T-helper 2 cell treated with Interferon-gamma antibody and Interleukin-4, amounts not matched to agents 100 ng/mL and 5 ng/mL, for 36 hours (primary cell): Measurements from ENCODE around the gene FOSL2. TPM values are rescaled to one million over a fixed set of nuclear protein-coding genes. Genes with fewer than 3 reads are reported as not detected.

ENCODE experiments used
- intact Hi-C: fragments of 100-400 bp; cut with micrococcal nuclease; formaldehyde crosslinking; loops from one replicate; pipeline ENCODE4 v1.15.1; 2023
- total RNA-seq: library from RNA; stranded (reverse); gene quantifications from 2 replicates; pipeline ENCODE4 v1.2.3, GENCODE V29; 2022

The FOSL2 gene
- total RNA-seq, 1 donor from 2014 or later: 30.5 TPM

- intact Hi-C loops: no loop called here
Measured at GRCh38 chr2:28447943-28448792, 55.5 kb downstream of the FOSL2 start.

- intact Hi-C loops: no loop called here
Measured at GRCh38 chr2:28448793-28449100, 56.1 kb downstream of the FOSL2 start.

- intact Hi-C loops: no loop called here
Measured at GRCh38 chr2:28449126-28449487, 56.4 kb downstream of the FOSL2 start.

DNA sequence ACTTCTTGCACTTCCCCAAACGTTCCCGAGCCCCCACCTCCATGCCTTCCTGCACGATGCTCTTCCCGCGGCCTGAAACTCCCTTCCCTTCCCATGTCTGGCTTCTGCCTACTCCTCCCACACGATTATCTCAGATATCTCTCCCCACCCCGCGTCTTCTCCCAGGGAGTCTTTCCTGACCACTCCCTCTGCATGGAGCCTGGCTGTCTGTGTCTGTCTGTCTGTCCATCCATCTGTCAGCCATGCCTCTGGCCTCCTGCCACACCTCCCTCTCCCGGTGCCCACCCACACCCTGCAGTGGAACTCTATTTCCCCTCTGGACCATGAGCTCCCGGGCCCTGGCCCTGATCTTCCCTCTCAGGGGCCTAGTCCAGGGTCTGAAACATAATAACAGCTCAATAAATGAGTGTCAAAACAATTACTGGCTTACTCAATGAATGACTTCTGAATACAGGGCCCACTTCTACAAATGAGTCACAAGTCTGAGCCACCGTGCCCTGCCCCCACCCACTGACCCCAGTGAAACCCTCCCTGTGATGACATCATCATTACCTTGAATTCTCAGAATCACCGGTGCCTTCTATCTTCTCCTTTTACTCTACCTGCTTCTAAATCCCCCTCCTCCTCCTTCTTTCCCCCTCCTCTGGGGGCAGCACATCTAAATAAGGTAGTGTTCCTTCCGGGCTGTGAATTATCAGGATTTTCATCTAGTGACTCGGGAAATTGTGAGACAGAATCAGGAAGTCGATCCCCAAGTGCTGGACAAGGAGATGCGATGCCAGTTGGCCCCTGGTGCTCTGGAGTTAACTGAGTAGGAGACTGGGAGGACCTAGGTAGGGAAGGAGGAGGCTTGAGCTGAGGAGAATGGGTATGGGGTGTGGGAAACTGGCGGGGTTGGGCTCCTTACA lies 57.1 kb downstream of the FOSL2 start:
- intact Hi-C loops: loop anchor here (1.0 to 10.0 kb wide), 2 partner anchors 39 to 295 kb away; no protein-coding TSS in a partner anchor

GRCh38 chr2:28450901-28451565 lies 58.4 kb downstream of the FOSL2 start:
- intact Hi-C loops: loop anchor here (1.0 to 10.0 kb wide), 2 partner anchors 41 to 296 kb away; no protein-coding TSS in a partner anchor

DNA sequence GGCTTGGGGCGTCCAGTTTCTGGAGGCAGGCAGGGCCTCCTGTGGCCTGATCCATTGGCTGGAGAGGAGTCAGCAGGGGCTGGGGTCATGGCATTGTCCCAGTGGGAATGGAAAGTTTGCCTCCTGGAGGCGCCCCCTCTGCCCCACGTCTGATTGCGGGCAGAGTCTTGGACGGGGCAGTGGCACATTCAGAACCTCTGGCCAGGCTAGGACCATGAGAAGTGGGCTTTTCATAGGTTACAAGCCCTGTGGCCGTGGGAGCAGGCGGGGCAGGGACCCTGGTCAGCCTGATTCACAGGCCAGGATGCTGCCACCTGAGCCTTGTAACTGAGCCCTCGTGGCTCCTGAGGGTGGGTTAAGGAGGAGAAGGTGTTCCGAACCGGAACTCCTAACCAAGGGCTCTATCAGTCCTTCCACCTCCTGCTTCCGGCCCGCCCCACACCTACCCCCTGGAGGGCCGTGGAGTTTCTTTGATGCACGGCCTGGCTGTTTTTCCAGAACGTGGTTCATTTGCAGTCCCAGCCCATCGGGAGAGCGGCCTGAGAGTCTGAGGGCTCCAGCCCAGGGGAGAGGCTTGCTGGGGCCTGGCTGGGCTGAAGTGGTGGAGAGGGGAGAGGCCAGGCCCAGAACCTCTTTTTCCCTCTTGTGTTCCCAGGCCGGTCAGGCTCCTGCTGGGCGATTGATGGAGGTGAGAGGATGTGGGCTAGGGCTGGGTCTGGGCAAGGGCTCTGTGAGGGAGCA lies 59.3 kb downstream of the FOSL2 start:
- intact Hi-C loops: loop anchor here (1.0 to 10.0 kb wide), 4 partner anchors 60 to 749 kb away; partner anchors contain the start of gene FOSL2

DNA sequence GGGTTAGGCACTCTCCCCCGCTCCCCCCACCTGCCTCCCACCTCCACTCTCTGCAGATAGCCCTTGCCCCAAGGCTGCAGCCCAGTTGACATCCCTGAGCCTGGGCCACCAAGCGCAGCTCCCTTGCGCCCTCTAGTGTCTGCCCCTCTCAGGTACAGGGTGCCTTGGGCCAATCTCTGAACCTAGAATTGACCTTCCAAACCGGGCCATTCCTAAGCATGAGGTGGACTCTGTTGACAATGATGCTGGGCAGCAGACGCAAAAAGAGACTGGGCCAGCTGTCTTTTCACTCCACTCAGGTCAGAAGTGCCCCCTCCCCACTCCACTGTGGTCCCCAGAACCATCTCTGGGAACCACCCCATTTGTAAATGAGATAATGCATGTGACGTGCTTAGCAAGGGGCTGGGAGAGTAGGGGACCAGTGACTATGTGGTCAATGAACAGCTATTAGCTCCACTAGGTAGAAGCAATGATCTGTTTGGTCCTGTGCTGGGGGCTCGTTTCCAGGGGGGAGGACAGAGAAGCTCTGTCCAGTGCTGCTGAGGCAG lies 60.0 kb downstream of the FOSL2 start:
- intact Hi-C loops: loop anchor here (1.0 to 10.0 kb wide), 4 partner anchors 60 to 749 kb away; partner anchors contain the start of gene FOSL2

GRCh38 chr2:28453396-28453795 lies 60.7 kb downstream of the FOSL2 start:
- intact Hi-C loops: loop anchor here (10.0 kb wide), 1 partner anchor 299 kb away; no protein-coding TSS in a partner anchor

DNA sequence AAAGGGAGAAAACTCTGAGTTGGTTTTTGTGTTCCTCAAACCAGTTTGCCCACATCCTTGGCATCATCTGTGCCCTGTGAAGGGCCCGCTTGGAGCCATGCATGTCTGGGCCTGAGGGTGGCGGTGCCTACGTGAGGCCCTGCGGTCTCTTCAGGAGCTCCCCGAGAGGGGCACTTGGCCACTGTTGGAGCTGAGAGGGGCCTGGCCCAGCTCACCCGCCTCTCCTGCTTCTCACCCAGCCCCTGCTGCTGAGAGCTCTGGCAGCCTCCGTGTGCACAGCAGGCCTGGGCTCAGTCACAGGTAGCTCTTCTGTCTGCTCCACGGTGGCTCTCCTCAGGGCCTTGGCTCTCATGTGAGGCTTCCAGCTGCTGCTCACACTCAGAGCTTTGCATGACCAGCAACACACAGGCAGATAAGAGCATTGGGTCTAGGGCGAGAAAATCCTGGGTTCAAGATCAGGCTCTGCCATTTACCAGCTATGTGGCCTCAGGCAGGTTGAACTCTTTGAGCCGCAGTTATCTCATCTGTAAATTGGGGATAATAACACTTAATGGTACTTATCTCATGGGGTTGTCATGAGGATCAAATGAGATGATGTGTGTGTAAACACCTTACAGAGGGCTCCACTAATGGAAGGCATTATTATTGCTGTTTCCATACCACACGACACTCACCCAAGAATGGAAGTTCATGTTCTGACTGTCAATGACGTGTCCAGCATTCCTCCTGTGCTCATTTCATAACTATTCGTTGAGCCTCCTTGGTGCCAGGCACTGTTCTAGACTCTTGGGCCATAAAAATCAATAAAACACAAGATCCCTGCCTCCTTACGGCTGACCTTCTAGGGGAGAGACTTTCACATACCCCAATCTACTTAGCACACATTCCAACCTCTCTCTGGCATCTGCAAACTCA lies 61.6 kb downstream of the FOSL2 start:
- intact Hi-C loops: loop anchor here (10.0 kb wide), 1 partner anchor 299 kb away; no protein-coding TSS in a partner anchor

GRCh38 chr2:28457237-28457636 lies 64.6 kb downstream of the FOSL2 start:
- intact Hi-C loops: loop anchor here (10.0 kb wide), 1 partner anchor 302 kb away; no protein-coding TSS in a partner anchor

- intact Hi-C loops: loop anchor here (10.0 kb wide), 1 partner anchor 84 kb away; no protein-coding TSS in a partner anchor
Measured at GRCh38 chr2:28461056-28461455, 68.4 kb downstream of the FOSL2 start.

DNA sequence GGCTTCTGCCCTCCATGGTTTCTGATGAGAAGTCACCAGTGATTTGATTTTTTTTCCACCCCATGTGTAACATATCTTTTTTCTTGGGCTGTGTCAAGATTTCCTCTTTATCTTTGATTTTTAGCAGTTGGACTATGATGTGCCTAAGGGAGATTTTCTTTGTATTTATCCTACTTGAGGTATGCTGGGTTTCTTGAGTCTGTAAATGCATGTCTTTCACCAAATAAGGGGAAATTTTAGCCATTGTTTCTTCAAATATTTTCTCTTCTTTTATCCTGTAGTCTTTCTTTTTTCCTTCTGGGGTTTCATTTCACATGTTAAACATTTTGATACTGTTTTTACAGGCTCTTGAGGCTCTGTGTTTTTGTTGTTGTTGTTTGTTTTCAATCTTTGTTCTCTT lies 69.5 kb downstream of the FOSL2 start:
- intact Hi-C loops: loop anchor here (10.0 kb wide), 1 partner anchor 83 kb away; no protein-coding TSS in a partner anchor

GRCh38 chr2:28463211-28463816 lies 70.7 kb downstream of the FOSL2 start:
- intact Hi-C loops: loop anchor here (10.0 kb wide), 1 partner anchor 81 kb away; no protein-coding TSS in a partner anchor

DNA sequence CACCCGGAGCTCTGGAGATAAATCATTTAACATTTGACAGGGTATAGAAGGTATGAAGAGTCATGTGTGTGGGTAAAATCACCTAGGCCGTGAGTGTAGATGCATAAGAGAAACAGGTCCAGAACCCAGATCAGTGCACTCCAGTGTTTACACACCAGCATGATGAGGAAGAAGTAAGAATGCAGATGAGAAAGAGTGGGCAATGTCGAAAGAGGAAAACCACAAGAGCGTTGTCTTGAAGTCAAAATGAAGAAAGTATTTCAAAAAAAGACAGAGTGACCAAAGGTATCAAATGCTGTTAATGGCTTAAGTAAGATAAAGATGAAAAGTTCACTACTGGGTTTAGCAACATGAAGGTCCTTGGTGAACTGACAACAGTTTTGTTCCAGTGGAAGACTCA lies 71.2 kb downstream of the FOSL2 start:
- intact Hi-C loops: loop anchor here (10.0 kb wide), 1 partner anchor 81 kb away; no protein-coding TSS in a partner anchor

DNA sequence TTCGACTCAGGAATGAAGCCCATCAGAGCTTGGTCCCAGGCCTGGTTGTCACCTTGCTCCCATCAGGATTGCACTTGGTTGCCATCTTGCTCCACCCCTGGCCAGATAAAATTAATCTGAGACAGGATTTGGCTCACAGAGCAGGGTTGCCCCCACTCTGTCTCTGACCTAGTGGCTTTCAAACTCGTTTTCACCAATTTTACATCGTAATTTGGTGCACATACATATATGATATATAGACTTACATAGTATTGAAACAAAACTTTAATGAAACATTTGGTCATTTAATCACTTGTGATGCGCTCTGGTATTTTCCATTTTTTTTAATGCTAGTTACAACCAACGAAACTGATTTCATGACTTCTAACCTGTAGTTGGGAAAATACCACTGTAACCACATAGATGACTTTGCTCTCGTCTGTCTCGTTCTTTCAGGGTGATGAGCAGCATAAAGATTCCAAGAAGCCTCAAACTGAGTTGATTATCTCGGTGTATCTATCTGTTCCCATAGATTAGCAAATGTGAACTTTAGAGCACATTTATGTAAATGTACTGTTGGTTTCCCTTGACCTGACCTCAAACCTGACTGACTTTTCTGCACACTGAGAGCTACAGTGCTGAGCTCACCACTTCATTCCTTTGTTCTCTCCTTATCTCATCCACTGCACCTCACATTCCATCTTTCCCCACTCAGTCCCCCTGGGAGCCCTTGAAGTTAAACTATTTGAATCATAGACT lies 72.7 kb downstream of the FOSL2 start:
- intact Hi-C loops: loop anchor here (10.0 kb wide), 1 partner anchor 79 kb away; no protein-coding TSS in a partner anchor
